Ovary (tissue), 9 donors: ENCODE results near the gene GRID2. TPM values are rescaled to one million over a fixed set of nuclear protein-coding genes. Genes with fewer than 3 reads are reported as not detected.

Source experiments
- DNase-seq, 5 donors: peaks; one replicate each; pipeline ENCODE4 v3.0.0-alpha.2; 2019 to 2020
- H3K27ac ChIP-seq, 2 donors: fragments of 200-600 bp; one replicate each; pipeline versions ENCODE4 v1.5.1 to v1.8.0; 2019 to 2022
- H3K27me3 ChIP-seq: fragments of 200-600 bp; one replicate; pipeline ENCODE4 v1.8.0; 2022
- H3K36me3 ChIP-seq: fragments of 200-600 bp; sonication (generic); one replicate; pipeline ENCODE4 v1.5.1; 2019
- H3K4me1 ChIP-seq: one replicate; pipeline ENCODE4 v1.8.1; 2013; ENCODE audit warnings: mild to moderate bottlenecking, moderate library complexity; ENCODE audit not compliant: insufficient read depth
- H3K4me3 ChIP-seq: fragments of 200-600 bp; sonication (generic); one replicate; pipeline ENCODE4 v1.5.1; 2017
- H3K9me3 ChIP-seq, 2 donors: fragments of 200-600 bp in 1 of 2; sonication (generic) in 1 of 2; one replicate each; pipeline versions ENCODE4 v1.5.1 to v1.8.1; 2013 to 2019; ENCODE audit warnings: mild to moderate bottlenecking in 1 of 2, moderate library complexity in 1 of 2
- CTCF ChIP-seq, 3 donors: fragments of 450-650 bp in 2 of 3; fragments of 200-600 bp in 1 of 3; IDR thresholded peaks; one replicate each; pipeline versions ENCODE4 v1.5.1 to v1.8.0; 2016 to 2022; ENCODE audit warnings: antibody characterized with exemption in 3 of 3, mild to moderate bottlenecking in 1 of 3
- EP300 ChIP-seq: sonication (generic); formaldehyde crosslinking; IDR thresholded peaks from one replicate; pipeline ENCODE4 v1.6.1; 2017; ENCODE audit warnings: antibody characterized with exemption
- POLR2A ChIP-seq: fragments of 450-650 bp; IDR thresholded peaks from one replicate; pipeline ENCODE4 v1.6.1; 2017; ENCODE audit warnings: antibody characterized with exemption, mild to moderate bottlenecking, moderate library complexity
- WGBS, 3 donors: extraction: QIAGEN DNeasy Blood & Tissue Kit in 1 of 3; methylation state at CpG; one replicate each; pipeline versions ENCODE4 v1.1.5 to v1.1.7; 2013 to 2017; 5-methylcytosine and 5-hydroxymethylcytosine counted together
- intact Hi-C, 4 donors: fragments of 100-400 bp; cut with DNase I; formaldehyde crosslinking; loops; one replicate each; pipeline versions ENCODE4 v1.11.0 to v1.15.1; 2022 to 2023
- polyA plus RNA-seq, 2 donors: library from polyadenylated mRNA; stranded (reverse); fragments of 200-250 nt in 1 of 2; fragments of 350-450 nt in 1 of 2; fragmentation: Illumina TruSeq in 1 of 2; extraction: RNeasy Lipid Tissue Mini Kit (QIAGEN cat#74804) in 1 of 2; gene quantifications; one replicate each; pipeline ENCODE4 v1.2.3, GENCODE V29; 2013 to 2014
- total RNA-seq, 7 donors: library from RNA; depleted of rRNA in 2 of 7; stranded (reverse); fragments of >200 nt in 2 of 7; fragmentation: NEBNext Ultra II Directional in 3 of 7; extraction: Animal tissue kit (Norgen Biotek cat#: 25700) in 3 of 7; gene quantifications; one replicate each; pipeline versions ENCODE4 v1.1.0 to v1.2.4, GENCODE V29; 2016 to 2023
- donor health status: DM: no; HTN: no; CAD: no; lungs with moderate emphysema.
- donor health status: DM: no; HTN: no; CAD: no.
- donor health status: Bipolar disorder and iron deficiency.
- donor health status: DM: yes; HTN: yes; CAD: no.
- donor health status: DM: no; HTN: no; CAD: no.
- donor health status: DM: yes; HTN: yes; CAD: no.

The GRID2 gene
- total and polyA plus RNA-seq, 9 donors, result 0.65 to 6.8 (median 2.6) TPM

- TF ChIP-seq CTCF (IDR thresholded peaks at IDR 0.05) (no peak), EP300 (no peak), POLR2A (no peak)
- no peak for DNase-seq
- H3K27ac ChIP-seq, result no peak overlapping the region
- no peaks in the 10 kb centered on the region for H3K27me3 ChIP-seq
- H3K9me3 ChIP-seq, result no peaks in the 10 kb centered on the region
- intact Hi-C loops, result no loop called here
- H3K4me3 ChIP-seq, result no peak overlapping the region
- H3K36me3 ChIP-seq, result no peaks in the 10 kb centered on the region
- 84 to 95% (median 87%) methylated on average over 3 of the region's 3 CpGs for WGBS, 3 donors
- H3K4me1 ChIP-seq, result no peaks in the 10 kb centered on the region
These were observed 410.9 kb downstream of the GRID2 start for GRCh38 chr4:92714640-92715039.

- intact Hi-C loops, result no loop called here
- Histone ChIP-seq H3K9me3 (no peaks in the 10 kb centered on the region), H3K4me3 (no peak overlapping the region), H3K27me3 (no peaks in the 10 kb centered on the region), H3K4me1 (no peaks in the 10 kb centered on the region), H3K27ac (no peak overlapping the region), H3K36me3 (no peaks in the 10 kb centered on the region)
- DNase-seq, result no peak
- no peak for TF ChIP-seq POLR2A
- no peak for TF ChIP-seq EP300
- no peak for TF ChIP-seq CTCF (IDR thresholded peaks at IDR 0.05)
- WGBS, 3 donors, result 75 to 86% (median 84%) methylated on average over 1 of the region's 1 CpG
These were observed 429.5 kb downstream of the GRID2 start for GRCh38 chr4:92733231-92733630.

- Histone ChIP-seq H3K4me1 (no peaks in the 10 kb centered on the region), H3K4me3 (no peak overlapping the region), H3K27ac (no peak overlapping the region), H3K27me3 (no peaks in the 10 kb centered on the region), H3K36me3 (no peaks in the 10 kb centered on the region), H3K9me3 (no peaks in the 10 kb centered on the region)
- no peak for TF ChIP-seq CTCF (IDR thresholded peaks at IDR 0.05)
- no peak for TF ChIP-seq POLR2A
- TF ChIP-seq EP300, result no peak
- WGBS, 3 donors, result 89 to 93% (median 90%) methylated on average over 2 of the region's 2 CpGs
- intact Hi-C loops, result no loop called here
- no peak for DNase-seq
These were observed 431.4 kb downstream of the GRID2 start for GRCh38 chr4:92735025-92735665.

- H3K27ac ChIP-seq, result no peak overlapping the region
These were observed 456.7 kb downstream of the GRID2 start for GRCh38 chr4:92760433-92760832.

More at GRCh38 chr4:92760433-92760832, 456.7 kb downstream of the GRID2 start:
- DNase-seq, result no peak
- Histone ChIP-seq H3K36me3 (no peaks in the 10 kb centered on the region), H3K9me3 (no peaks in the 10 kb centered on the region), H3K4me1 (no peaks in the 10 kb centered on the region), H3K4me3 (no peak overlapping the region), H3K27me3 (no peaks in the 10 kb centered on the region)
- TF ChIP-seq CTCF (IDR thresholded peaks at IDR 0.05) (no peak), EP300 (no peak)
- intact Hi-C loops, result no loop called here
